ENCODE data around the gene PHPT1.

GRCh38 chr9:136857166-136857565, 8.0 kb downstream of the PHPT1 start:
- no peak for TF ChIP-seq CTCF (IDR thresholded peaks at IDR 0.05; ENCODE audit: poor library complexity)
- TF ChIP-seq EZH2 (IDR thresholded peaks at IDR 0.05; ENCODE audit: borderline replicate concordance): no peak

Measured in hepatocyte (in vitro differentiated cells).